Measurements from ENCODE around the gene ARHGEF17.
A peak's percentile ranks its signal among the peaks of the same experiment; 100 is the strongest.

The ARHGEF17 gene

DNA sequence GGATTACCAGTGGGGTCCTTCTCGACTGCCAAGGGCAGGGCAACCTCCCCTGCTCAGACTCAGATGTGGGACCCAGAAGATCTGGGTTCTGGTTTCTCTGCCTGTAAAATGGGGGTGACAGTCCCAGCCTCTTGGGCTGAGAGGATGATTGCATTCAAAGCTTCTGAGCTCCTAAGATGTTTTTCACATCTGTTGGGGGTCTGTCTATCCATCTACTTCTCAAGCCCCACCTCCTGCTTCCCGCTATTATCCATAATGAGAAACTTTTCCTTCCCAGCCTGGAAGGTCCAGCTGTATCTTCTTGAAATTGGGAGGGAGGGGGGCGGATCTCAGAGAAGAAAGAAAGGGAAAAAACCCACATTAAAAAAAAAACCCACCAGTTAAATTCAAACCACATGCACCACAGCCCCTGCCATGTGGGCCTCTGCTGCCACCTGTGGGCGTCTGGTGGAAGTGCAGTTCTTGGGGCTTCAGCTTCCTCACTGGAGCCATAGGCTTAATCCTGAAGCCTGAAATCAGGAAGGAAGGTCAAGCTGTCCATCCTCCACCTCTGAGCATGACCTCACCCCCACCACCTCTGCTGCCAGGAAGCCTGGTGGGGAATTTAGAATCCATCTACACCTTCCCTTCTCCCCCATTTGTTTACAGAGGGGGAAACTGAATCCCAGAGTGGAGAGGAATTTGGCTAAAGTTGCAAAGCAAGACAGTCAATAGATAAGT lies 27.3 kb downstream of the ARHGEF17 start:
- DNase-seq: peak; percentile 80

DNA sequence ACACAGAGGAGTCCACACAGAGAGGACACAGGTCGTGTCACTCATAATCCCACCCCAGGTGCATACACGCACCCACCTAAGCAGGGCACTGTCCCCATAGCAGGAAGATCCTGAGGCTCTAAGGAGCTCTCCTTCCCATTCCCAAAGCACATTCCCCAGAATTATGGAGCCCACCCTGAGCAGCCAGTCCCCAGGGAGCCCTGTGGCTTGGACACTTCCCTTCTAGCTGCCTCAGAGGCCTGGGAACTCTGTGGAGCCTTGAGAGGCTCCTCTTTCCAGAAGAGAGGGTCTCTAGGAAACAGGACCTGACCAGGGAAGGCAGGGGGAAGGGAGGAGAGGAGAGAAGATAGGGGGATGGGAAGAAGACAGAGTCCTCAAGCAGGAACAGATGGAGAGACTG lies 29.8 kb downstream of the ARHGEF17 start:
- no peak for DNase-seq

DNA sequence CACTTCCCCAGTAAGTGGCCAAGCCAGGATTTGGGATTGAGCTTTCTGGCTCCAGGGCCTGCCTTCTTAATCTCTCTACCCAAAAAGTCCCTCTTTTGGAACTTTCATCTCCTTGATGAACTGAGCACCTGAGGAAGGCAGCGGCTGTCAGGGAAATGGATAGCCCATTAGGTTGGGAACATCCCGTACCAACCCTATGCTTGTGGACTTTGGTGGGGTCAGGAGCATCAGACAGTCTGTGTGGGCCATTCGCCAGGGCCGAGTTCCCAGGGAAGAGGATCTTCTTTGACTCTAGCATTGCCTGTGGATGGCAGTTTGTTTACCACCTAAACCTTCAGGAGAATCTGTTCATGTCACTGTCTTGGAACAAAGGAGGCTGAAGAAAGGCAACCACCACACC lies 30.2 kb downstream of the ARHGEF17 start:
- no peak for DNase-seq

DNA sequence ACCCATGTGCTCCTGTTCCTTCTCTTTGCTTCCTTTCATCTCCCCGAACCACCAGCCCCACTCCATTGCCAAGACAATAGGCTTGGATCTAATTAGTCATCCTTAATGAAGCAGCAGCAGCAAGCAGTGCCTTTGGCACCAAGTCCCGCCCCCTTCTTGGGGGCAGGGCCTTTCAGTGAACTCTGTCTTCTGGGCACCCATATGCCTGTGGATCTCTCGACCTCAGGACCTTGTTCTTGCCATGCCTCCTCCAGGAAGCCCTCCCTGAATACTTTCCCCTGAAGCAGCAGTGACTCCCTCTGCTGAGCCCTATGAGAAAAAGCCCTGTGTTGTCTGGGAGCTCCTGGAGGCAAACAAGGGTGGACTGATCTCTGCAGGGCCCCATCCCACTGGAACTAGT lies 32.1 kb downstream of the ARHGEF17 start:
- DNase-seq: no peak

DNA sequence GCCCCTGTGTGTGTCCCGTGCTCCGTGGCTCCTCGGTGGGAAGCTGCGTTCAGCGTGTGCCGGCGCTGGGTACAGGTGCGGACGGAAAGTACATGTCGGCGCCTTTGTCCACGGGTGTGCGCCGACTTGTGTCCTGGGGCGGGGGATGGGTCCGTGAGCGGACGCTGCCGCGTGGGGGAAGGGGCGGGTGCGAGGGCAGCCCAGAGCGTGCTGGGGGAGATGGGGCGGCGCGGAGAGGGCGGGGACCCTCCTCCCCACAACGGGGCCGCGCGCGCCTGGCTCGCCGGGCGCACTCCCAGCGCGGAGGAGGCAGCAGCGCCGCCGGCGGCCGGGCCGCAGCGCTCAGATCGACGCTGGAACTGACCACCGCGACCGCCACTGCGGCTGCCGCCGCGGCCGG lies 34.6 kb downstream of the ARHGEF17 start:
- DNase-seq: no peak

DNA sequence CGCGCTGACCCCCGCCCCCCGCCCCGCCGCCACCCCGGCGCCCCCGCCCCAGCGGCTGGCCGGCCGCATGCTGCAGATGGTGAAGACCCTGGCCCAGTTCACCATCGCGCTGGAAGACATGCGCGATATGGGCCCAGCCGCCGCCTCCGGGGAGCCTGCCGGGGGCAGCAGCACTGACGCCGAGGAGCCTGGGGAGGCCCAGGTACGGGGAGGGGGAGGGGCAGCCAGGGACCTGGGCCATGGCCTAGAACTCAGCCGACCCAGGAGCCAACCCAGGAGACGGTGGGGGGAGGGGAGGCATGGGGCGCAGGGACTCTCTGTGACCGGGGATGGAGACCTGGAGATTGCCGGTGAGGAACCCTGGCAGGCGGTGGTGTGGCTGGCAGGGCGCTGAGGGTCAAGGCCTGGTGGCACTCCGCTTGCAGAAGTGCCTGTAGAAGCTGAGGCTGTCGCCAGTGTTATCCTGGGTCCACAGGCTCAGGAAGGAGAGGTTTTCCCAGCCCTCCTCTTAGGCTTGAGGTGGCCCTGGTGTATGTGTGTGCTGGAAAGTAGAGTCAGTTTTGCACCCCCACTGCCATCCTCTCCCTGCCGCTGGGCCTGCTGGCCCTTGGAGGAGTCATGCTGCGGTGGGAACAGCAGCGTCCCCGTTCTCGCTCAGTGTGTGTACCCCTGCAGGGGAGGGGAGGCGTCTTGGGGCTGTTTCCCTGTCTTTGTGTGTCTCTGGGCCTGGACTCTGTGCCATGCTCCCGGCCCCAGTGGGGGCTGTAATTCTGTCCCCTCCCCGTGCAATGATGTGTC lies 35.2 kb downstream of the ARHGEF17 start:
- DNase-seq: no peak

DNA sequence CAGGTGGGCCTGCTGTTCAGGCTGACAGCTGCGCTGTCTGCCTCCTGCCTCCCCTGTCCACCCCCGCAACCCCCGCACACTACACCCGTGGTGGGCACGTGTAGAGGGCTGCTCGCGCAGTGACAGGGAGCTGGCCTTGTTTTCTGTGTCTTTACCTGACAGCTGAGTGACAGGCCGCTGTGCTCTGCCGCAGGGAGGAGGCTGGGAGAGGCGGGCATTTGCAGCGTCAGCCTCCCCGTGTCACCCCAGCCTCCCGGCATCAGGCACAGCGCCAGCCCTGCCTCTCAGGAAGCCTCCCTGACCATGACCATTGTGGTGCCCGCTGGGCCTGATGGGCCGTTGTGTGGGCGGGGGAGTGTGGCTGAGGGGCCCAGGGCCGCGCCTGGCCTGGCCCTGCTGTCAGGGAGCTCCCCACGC lies 36.1 kb downstream of the ARHGEF17 start:
- DNase-seq: no peak

DNA sequence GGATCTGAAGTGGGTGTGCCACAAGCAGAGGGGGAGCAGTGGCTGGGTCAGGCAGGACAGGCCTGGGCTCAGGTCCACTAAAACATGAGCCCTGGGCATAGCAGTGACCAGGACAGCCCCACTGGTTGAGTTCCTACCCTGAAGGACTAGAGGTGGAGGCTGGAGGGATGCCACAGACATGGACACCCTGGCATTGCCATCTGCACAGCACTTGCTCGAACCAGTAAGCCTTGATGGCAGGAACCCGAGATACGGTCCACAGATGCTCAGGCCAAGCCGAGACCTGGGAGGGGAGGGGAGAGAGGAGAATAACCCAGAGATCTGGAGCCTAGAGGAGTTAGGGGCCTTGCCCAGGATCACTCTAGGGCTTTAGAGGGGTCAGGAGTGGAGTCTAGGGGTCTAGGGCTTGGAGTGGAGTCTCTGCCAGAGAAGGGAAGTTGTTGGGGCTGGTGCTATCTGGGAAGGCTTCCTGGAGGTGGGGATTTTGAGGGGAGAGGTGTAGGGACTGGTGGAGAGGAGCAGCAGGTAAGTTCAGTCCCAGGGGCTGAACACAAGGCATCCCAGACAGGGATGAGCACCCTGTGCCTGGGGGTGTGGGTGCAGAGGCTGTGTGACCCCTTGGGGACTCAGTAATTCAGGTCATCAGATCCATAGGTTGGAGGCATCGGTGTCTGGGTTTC lies 37.5 kb downstream of the ARHGEF17 start:
- no peak for DNase-seq

DNA sequence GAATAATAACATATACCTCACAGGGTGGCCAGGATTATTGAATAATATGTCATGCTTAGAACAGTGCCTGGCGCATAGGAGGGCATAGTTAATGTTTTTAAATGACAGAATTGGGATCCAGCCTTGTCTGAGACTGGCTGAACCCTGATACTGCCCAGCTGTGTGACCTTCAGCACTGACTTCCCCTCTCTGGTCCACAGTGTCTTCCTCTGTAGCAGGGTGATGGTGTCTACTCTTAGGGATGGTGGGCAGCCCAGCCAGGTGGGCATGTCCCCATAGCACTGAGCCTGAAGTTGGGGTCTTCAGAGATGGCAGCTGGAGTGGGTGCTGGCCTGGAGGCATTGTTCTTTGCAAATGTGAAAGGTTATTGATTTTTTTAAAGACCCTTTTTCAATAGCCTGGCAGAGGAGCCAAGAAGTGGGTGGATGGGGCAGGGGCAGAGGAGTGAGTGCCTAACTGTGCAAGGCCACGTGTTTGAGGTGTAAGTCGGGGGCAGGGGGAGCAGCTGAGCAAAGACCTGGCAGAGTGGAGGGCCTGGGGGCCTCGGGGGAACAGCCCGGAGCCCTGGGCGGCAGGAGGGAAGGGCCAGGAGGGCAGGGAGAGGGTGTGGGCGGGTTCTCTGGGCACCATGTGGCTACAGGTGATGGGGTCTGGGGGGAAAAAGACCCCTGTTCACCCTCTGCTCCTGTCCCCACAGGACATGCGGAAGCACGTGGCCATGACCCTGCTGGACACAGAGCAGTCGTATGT lies 38.3 kb downstream of the ARHGEF17 start:
- DNase-seq: no peak

DNA sequence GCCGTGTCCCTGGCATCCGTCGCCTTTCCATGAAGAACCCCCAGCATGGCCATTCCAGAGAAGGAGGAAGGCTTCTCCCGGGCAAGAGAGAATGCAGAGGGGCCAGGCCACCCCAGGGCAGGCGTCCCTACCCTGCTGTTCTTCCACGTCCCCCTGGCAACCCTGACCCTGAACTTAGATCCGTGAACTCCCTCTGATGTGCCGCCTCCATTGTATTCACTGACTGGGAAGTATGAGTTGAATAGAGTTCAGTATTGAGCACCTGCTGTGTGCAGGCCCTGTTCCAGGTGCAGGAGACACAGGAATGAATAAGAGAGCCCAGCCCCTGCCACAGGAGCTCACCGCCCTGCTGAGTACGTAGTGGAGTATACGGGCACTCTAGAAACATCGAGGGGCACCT lies 39.0 kb downstream of the ARHGEF17 start:
- no peak for DNase-seq

DNA sequence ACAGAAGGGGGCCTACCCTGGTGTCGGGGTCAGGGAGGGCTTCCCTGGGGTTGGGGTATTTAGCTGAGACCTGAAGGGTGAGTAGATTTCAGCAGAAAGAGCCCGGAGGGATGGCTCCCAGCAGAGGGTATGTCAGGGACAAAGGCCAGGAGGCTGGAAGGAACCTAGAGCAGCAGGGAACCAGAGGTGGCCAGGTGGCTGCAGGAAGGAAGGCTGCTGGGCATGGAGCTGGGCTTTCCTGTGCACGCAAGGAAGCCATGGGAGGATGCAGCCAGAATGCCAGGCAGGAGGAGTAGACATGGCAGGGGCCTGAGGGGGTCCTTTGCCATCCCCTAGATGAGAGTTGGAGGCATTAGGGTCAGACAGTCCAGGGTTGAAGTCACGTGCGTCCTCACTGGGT lies 40.8 kb downstream of the ARHGEF17 start:
- no peak for DNase-seq

DNA sequence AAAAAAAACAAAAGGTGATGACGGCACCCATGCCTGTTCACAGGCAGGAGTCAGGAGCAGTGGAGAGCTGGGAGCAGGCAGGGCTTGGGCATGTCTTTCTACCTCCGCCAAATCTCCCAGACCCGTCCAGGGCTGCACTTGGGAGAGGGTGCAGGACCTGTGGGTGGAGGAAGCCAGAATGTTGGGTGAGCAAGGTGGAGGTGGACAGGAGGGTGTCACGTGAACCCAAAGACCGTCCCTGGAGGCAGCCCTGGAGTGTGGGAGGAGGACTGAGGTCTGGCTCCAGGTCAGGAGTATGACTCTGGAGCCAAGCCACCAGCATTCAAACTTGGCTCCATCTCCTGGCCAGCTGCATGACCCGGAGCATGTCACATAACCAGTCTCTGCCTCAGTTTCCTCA lies 41.6 kb downstream of the ARHGEF17 start:
- no peak for DNase-seq

DNA sequence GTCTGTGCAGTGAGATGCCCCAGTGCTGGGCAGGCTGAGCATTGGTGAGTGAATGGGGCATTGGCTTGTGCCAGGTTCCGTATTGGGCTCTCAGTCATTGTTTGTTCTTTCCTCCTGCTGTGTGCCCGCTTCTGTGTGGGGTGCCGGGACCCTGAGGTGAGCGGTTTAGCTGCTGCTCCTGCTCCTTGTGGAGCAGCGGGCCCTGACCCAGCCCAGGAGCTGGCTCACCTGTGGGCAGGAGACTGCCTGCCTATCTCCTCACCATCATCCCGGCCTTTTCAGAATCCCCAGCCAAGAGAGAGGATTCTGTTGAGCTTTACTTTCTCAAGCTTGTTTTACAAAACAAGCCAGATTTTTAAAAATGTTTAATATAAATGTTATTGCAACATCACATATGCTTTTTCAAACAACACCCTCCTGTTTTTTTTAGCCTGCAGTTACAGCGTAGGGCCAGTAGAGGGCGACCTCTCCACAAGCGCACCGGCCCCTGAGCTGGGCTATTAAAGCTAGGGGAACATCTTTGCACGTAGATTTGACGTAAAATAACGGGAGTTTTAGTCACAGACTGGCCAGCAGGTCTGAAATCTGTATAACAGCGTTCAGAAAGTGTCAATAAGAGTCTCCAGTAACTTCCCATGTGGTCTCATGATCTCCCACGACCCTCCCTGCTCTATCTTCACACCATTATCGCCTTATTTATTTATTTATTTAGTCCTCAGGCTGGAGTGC lies 43.0 kb downstream of the ARHGEF17 start:
- peak; percentile 36 for DNase-seq

DNA sequence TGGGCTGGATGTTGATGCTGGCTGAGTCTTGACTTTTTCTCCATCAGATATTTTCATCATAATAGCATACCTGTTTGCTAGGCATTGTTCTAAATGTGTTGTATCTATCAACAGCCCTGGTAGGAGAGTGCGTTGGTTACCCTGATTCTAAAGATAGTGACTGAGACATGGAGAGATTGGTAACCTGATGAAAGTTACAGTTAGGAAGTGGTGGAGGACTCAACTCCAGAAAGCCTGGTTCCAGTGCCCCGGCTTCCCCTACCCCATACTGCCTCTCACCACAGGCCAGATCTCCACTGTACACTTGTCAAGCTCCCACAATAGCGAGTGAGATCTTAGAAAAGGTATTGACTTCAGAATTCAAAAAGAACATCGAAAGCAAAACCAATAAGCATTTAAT lies 45.3 kb downstream of the ARHGEF17 start:
- DNase-seq: no peak

DNA sequence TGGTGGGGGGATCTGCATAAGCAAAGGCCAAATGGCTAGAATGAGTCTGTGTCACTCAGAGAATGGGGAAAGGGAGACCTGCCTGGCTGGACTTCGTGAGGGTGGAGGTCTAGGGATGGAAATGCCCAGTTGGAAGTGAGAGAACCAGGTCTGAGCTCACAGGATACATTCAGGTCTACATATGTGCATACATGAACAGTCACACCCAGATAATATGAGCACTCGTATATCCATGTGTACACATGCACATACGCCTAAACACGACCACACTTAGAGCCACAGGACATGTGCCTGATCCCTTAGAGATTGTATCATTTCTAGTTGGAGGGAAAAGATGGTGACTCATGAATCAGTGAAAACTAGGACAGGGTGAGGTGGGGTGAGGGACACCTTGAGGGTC lies 47.0 kb downstream of the ARHGEF17 start:
- no peak for DNase-seq

DNA sequence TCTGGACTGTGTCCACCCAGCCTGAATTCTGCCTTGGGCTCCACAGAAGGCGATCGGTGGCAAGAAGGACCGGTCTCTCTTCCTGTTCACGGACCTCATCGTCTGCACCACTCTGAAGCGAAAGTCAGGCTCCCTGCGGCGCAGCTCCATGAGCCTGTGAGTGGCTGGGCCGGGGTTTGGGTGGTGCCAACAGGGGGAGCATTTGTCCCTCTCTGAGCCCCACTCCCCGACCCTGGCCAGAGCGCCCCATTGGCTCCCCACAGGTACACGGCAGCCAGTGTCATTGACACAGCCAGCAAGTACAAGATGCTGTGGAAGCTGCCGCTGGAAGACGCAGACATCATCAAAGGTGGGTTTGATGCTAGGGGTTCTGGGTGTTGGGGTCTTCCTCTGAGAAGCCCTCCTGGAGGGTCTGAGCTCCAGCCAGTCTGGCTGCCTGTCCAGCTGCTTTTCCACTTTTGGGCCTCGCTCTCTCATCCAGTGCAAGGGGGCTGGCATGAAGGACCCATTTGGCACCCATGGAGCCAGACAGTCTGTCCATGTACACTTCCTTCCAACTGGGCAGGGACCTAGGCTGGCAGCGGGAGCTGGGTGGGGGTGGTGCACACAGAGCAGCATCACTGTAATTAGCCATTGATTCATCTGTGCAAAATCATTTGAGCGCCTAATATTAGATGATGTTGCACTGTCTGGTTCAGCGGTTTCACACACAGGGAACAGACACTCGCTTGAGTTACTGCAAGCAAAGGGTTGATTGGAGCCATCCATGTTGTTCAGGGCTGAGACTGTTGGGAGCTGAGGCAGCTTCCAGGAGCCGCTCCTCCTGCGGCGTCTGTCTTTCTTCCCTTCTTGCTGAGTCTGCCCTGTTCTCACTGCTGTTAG lies 49.1 kb downstream of the ARHGEF17 start:
- DNase-seq: no peak

DNA sequence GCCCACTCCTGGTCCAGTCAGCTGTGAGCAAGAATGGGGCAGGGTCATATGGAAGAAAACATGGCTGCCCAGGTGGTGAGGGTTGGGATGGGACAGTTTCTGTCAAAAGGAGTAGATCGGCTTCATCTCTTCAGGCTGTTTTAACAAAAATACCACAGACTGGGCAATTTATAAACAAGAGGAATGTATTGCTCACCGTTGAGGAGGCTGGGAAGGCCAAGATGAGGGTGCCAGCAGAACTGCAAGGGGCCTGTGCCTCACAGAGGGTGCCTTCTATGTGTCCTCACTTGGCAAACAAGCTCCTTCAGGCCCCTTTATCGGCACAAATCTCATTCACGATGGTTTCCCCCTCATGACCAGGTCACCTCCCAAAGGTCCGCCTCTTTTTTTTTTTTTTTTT lies 50.0 kb downstream of the ARHGEF17 start:
- DNase-seq: no peak

DNA sequence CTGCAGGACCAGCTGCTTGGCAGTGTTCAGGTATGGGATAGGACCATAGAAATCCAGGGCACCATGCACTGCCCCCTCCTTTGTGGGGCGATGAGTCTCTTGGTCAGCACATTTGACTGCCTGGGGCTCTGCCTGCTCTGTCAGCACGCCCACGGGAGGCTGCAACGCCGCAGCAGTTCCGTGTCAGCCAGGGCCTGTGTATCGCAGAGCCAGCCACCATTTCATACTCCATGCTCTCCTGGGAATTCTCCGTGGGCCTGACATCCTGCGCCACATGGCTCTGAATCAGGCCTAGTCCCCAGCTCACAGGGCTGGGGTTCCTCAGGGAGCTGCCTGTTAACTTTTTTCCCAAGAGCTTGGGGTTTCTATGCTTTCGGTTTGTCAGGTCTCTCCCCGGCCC lies 51.3 kb downstream of the ARHGEF17 start:
- no peak for DNase-seq

DNA sequence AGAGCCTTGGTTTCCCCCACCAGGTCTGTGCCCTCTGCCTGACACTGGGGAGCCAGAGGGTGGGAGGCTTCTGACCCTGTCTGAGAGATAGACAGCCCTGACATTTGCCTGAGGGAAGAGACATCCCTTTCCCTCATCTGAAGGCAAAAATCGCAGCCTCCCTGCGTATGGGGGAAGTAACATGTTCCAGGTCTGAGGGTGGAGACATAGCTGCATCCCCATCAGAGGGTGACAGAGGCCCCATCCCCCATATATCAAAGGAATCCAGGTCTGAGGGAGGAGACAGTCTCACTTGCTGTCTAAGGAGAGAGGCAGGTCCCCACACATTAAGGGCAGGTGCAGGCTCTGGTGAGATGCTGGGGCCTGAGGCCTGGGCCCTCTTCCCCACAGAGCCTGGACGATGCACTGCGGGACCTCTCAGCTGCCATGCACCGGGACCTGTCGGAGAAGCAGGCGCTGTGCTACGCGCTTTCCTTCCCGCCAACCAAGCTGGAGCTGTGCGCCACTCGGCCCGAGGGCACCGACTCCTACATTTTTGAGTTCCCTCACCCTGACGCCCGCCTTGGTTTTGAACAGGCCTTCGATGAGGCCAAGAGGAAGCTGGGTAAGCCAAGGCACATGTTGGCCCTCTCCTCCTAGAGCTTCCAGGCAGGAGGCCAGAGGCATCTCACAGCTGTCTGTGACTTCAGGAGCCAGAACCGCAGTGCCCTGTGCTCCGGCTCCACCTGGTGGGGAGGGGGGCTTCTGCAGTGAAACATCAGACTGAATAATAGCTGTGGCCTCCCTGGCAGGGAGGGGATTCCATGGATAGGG lies 52.1 kb downstream of the ARHGEF17 start:
- DNase-seq: no peak

DNA sequence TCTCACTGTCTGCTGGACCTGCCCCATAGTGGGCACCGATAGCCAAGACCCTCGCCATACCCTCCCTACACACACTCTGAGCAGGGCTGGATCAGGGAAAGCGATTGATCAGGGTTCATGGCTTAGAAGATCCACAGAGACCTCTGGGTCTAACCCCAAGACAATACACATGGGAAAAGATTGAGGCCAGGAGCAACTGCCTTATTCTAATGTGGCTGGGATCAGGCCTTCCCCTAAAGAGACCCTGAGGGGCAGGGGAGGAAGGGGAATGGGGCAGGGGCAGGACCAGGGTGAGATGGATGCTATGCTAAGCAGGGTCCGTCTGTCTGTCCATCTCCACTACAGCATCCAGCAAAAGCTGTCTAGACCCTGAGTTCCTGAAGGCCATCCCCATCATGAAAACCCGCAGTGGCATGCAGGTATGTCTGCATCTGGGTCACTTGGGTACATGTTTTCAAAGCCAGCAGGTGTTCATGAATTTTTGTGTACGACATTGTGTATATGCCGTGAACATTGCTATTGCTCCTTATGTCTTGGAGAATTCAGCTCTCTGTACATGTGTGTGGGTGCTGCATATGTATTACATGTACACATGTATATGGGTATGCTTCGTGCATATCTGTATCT lies 52.8 kb downstream of the ARHGEF17 start:
- DNase-seq: no peak

Data from stimulated activated CD4-positive, alpha-beta T cell treated with anti-CD3 and anti-CD28 coated beads, Interleukin-12 subunit alpha, Interleukin-12 subunit beta, amount 100 ng/mL, for 4 hours (primary cell).